Lung (tissue), 12 donors: ENCODE measurements around the gene GBP7. TPM values are rescaled to one million over a fixed set of nuclear protein-coding genes. Genes with fewer than 3 reads are reported as not detected.
A peak's percentile ranks its signal among the peaks of the same experiment; 100 is the strongest.

Source experiments
- ATAC-seq: fragments of 200-7000 bp; cut with Tn5 transposase; one replicate; pipeline ENCODE4 v1.9.1; 2020; ENCODE audit warnings: moderate number of reproducible peaks; ENCODE audit not compliant: insufficient read depth, low FRiP score
- DNase-seq, 3 donors: peaks; one replicate each; pipeline ENCODE4 v3.0.0-alpha.2; 2013 to 2017
- H3K27ac ChIP-seq, 2 donors: one replicate each; pipeline ENCODE4 v1.5.1; 2013; ENCODE audit warnings: mild to moderate bottlenecking in 2 of 2, moderate library complexity in 2 of 2, control low read depth in 1 of 2, inconsistent platforms in 1 of 2, low read depth in 1 of 2, low read length in 1 of 2
- H3K27me3 ChIP-seq, 3 donors: one replicate each; pipeline ENCODE4 v1.5.1; 2013; ENCODE audit warnings: low read length in 2 of 3; ENCODE audit not compliant: control insufficient read depth in 3 of 3, insufficient read depth in 3 of 3
- H3K36me3 ChIP-seq, 4 donors: one replicate each; pipeline ENCODE4 v1.5.1; 2013; ENCODE audit warnings: low read length in 4 of 4, mild to moderate bottlenecking in 1 of 4, moderate library complexity in 1 of 4; ENCODE audit not compliant: control insufficient read depth in 4 of 4, insufficient read depth in 4 of 4
- H3K4me1 ChIP-seq, 5 donors: one replicate each; pipeline ENCODE4 v1.5.1; 2013; ENCODE audit warnings: low read length in 5 of 5, mild to moderate bottlenecking in 2 of 5, moderate library complexity in 1 of 5; ENCODE audit not compliant: control insufficient read depth in 5 of 5, insufficient read depth in 5 of 5
- H3K4me3 ChIP-seq: one replicate; pipeline ENCODE4 v1.5.1; 2013; ENCODE audit warnings: mild to moderate bottlenecking, control low read depth, moderate library complexity
- H3K9ac ChIP-seq, 2 donors: one replicate each; pipeline ENCODE4 v1.5.1; 2013; ENCODE audit warnings: low read length in 2 of 2, control low read depth in 1 of 2; ENCODE audit not compliant: insufficient read depth in 1 of 2
- H3K9me3 ChIP-seq, 4 donors: one replicate each; pipeline ENCODE4 v1.5.1; 2013; ENCODE audit warnings: low read length in 3 of 4, mild to moderate bottlenecking in 1 of 4, moderate library complexity in 1 of 4; ENCODE audit not compliant: control insufficient read depth in 4 of 4, insufficient read depth in 3 of 4
- WGBS, 2 donors: extraction: QIAGEN DNeasy Blood & Tissue Kit; methylation state at CpG; one replicate each; pipeline ENCODE4 v1.1.7; 2013; 5-methylcytosine and 5-hydroxymethylcytosine counted together
- polyA plus RNA-seq, 2 donors: library from polyadenylated mRNA; stranded (reverse); fragments of 200-250 nt; gene quantifications; one replicate each; pipeline ENCODE4 v1.2.1, GENCODE V29; 2013
- total RNA-seq, 2 donors: library from RNA; depleted of rRNA in 1 of 2; stranded (reverse); fragments of >200 nt in 1 of 2; gene quantifications; one replicate each; pipeline ENCODE4 v1.2.1, GENCODE V29; 2014 to 2021
- TF ChIP-seq, protein P1 (sequence below): IDR thresholded peaks from 2 replicates; pipeline ENCODE4 v1.5.1; 2012; ENCODE audit warnings: mild to moderate bottlenecking; ENCODE audit errors: control extremely low read depth, extremely low read depth
- donor health status: control.
- donor health status: control.
- donor health status: Bipolar disorder and iron deficiency.
- donor health status: healthy.
- donor health status: DM: yes; HTN: yes; CAD: no.

GBP7 gene
- total and polyA plus RNA-seq, 4 donors = 0.01 to 0.09 TPM; not detected in 2

DNA sequence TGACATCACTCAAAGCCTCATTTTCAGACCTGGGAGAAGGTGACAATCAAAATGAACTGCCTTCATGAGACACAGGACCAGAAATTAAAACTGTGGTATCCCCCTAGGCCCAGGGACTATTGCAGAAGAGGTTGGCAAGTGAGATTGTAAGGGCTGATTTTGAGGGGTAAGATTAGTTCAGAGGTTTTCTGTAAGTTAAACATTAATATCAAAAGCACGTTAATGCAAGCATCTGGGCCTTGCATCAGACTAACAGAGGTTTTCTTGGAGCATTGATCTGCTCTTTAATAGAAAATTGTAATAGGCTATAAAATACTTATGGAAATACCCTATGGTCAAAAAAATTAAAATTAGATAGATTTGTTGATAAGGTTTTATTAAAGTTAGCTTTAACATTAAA is 37.5 kb upstream of the GBP7 start:
- no peaks in the 10 kb centered on the region for H3K36me3 ChIP-seq
- no peaks in the 10 kb centered on the region for H3K27me3 ChIP-seq
- H3K27ac ChIP-seq = no peak overlapping the region
- 83 to 86% methylated on average over 1 of the region's 1 CpG for WGBS, 2 donors
- no peak overlapping the region for H3K9ac ChIP-seq
- ATAC-seq (no peak), DNase-seq (peak in 1 of 3 donors; percentile 5)
- TF ChIP-seq, protein P1, sequence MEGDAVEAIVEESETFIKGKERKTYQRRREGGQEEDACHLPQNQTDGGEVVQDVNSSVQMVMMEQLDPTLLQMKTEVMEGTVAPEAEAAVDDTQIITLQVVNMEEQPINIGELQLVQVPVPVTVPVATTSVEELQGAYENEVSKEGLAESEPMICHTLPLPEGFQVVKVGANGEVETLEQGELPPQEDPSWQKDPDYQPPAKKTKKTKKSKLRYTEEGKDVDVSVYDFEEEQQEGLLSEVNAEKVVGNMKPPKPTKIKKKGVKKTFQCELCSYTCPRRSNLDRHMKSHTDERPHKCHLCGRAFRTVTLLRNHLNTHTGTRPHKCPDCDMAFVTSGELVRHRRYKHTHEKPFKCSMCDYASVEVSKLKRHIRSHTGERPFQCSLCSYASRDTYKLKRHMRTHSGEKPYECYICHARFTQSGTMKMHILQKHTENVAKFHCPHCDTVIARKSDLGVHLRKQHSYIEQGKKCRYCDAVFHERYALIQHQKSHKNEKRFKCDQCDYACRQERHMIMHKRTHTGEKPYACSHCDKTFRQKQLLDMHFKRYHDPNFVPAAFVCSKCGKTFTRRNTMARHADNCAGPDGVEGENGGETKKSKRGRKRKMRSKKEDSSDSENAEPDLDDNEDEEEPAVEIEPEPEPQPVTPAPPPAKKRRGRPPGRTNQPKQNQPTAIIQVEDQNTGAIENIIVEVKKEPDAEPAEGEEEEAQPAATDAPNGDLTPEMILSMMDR = no peak
- no peak overlapping the region for H3K4me3 ChIP-seq
- peaks cover 0 to 5% (median 0%) of the 10 kb centered on the region in 4 donors for H3K9me3 ChIP-seq
- no peaks in the 10 kb centered on the region for H3K4me1 ChIP-seq

DNA sequence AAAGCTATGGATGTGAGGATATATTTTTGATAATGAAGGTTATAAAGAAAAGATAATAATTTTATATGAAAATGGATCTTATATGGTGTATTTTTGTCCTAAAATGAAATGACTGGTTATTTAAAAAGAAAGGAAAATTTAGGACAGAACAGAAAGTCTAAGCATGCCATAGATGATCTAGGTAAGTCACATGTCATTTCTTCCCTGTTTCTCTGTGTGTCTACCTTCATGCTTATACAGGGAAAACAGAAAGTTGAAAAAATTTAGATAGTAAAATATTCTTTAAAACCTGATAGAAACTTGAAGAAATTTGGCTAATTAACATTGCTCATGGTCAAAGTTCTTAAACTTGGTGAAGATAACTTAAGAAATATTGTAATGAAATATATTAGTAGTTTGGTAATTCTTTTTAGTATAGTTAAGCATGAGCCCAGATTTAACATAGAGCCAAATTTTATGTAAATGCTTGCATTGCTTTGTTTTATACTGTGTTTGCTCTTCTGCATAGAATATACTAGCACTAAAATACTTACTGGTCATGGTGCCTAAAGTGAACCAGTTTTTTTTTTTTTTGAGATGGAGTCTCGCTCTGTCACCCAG is 35.3 kb upstream of the GBP7 start:
- ATAC-seq = no peak
- no peak for DNase-seq
- H3K27ac ChIP-seq = no peak overlapping the region
- H3K9ac ChIP-seq = no peak overlapping the region
- 100% methylated on average over 1 of the region's 1 CpG for WGBS, 2 donors
- no peak overlapping the region for H3K4me3 ChIP-seq
- no peaks in the 10 kb centered on the region for H3K9me3 ChIP-seq
- TF ChIP-seq, protein P1 = no peak
- no peaks in the 10 kb centered on the region for H3K27me3 ChIP-seq
- H3K36me3 ChIP-seq = no peaks in the 10 kb centered on the region
- H3K4me1 ChIP-seq = no peaks in the 10 kb centered on the region

DNA sequence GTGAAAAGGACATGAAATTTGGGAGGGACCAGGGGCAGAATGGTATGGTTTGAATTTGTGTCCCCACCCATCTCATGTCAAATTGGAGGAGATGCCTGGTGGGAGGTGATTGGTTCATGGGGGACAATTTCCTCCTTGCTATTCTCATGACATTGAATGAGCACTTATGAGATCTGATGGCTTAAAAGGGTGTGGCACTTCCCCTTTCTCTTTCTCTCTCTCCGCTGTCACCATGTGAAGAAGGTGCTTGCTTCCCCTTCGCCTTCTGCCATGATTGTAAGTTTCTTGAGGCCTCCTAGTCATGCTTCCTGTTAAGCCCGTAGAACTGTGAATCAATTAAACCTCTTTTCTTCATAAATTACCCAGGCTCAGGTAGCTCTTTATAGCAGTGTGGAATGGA is 30.6 kb upstream of the GBP7 start:
- Histone ChIP-seq H3K27me3 (no peaks in the 10 kb centered on the region), H3K27ac (no peak overlapping the region), H3K9ac (no peak overlapping the region), H3K9me3 (peaks cover 0 to 6% (median 4%) of the 10 kb centered on the region in 4 donors), H3K4me1 (peaks cover 0 to 2% (median 0%) of the 10 kb centered on the region in 5 donors), H3K4me3 (no peak overlapping the region), H3K36me3 (no peaks in the 10 kb centered on the region)
- DNase-seq (no peak), ATAC-seq (no peak)
- 75 to 84% methylated on average over 3 of the region's 3 CpGs for WGBS, 2 donors
- TF ChIP-seq, protein P1 = no peak

DNA sequence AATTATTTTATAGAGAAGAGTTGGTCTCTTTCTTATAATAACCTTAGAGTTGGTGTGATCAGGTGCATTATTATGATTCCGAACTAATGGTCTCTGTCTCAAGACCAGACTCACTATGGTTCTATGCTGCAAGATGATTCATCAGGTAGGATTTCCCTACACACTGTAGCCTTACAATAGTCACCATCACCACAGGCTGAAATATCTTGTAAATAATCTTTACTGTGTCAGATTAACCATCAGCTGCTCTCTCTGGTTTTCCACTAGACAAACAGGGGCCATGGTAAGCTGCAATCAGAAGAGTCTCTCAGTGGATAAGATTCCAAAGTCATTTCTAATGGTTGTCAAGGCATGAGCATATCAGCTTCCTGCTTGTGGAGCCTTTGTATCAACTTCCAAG is 27.4 kb upstream of the GBP7 start:
- Histone ChIP-seq H3K4me1 (peaks cover 1 to 19% (median 4%) of the 10 kb centered on the region in 5 donors), H3K9ac (no peak overlapping the region), H3K9me3 (peaks cover 0 to 6% (median 4%) of the 10 kb centered on the region in 4 donors), H3K27me3 (peaks cover 0 to 1% (median 0%) of the 10 kb centered on the region in 3 donors), H3K4me3 (no peak overlapping the region), H3K36me3 (no peaks in the 10 kb centered on the region), H3K27ac (no peak overlapping the region)
- TF ChIP-seq, protein P1 = no peak
- 96 to 98% methylated on average over 1 of the region's 1 CpG for WGBS, 2 donors
- DNase-seq = no peak
- no peak for ATAC-seq
